Measurements from ENCODE around the gene TRIM67.

Gene TRIM67

GRCh38 chr1:231238298-231238697, 76.4 kb downstream of the TRIM67 start:
- no peak for DNase-seq

GRCh38 chr1:231240531-231240882, 78.6 kb downstream of the TRIM67 start:
- no peak for DNase-seq

- DNase-seq: peak; percentile 91 to 92
These were observed 79.3 kb downstream of the TRIM67 start, which contains the start of gene GNPAT for GRCh38 chr1:231240883-231241735. GNPAT (plus strand) TSS chr1:231241212; CDS start chr1:231241379, 167 bp downstream.

GRCh38 chr1:231241750-231242149, 79.9 kb downstream of the TRIM67 start:
- DNase-seq: peak in 1 of 2 donors; percentile 14

GRCh38 chr1:231242516-231243198, 80.8 kb downstream of the TRIM67 start:
- DNase-seq: no peak

- DNase-seq: no peak
These were observed 86.9 kb downstream of the TRIM67 start for GRCh38 chr1:231248778-231249177.

GRCh38 chr1:231252336-231252735, 90.5 kb downstream of the TRIM67 start:
- no peak for DNase-seq

- no peak for DNase-seq
These were observed 98.5 kb downstream of the TRIM67 start for GRCh38 chr1:231260351-231260750.

- DNase-seq: no peak
These were observed 102.8 kb downstream of the TRIM67 start for GRCh38 chr1:231264642-231265041.

- no peak for DNase-seq
These were observed 103.5 kb downstream of the TRIM67 start for GRCh38 chr1:231265379-231265778.

- no peak for DNase-seq
These were observed 105.0 kb downstream of the TRIM67 start for GRCh38 chr1:231266811-231267322.

Data from stimulated activated CD4-positive, alpha-beta T cell treated with anti-CD3 and anti-CD28 coated beads, Interleukin-2, amount 100 ng/mL, for 24 hours (primary cell).